Measurements from ENCODE around the gene DHX36. TPM values are rescaled to one million over a fixed set of nuclear protein-coding genes. Genes with fewer than 3 reads are reported as not detected.

DHX36 gene
- total RNA-seq, 2 donors from 2014 or later, result 90.0 to 97.3 TPM

- Histone ChIP-seq H3K27me3 (ENCODE audit: control insufficient read depth, insufficient read depth, low read length, poor library complexity, severe bottlenecking) (no peaks in the 10 kb centered on the region), H3K4me3 (ENCODE audit: low read length) (no peak overlapping the region), H3K27ac (ENCODE audit: low read depth, low read length) (no peak overlapping the region), H3K36me3 (ENCODE audit: control insufficient read depth, insufficient read depth, low read length) (no peaks in the 10 kb centered on the region), H3K9me3 (ENCODE audit: control insufficient read depth, low read length) (no peaks in the 10 kb centered on the region), H3K4me1 (ENCODE audit: control insufficient read depth, insufficient read depth, low read length) (no peaks in the 10 kb centered on the region), H3K9ac (ENCODE audit: extremely low read depth, low read length, poor library complexity, severe bottlenecking) (no peak overlapping the region)
- Mint-ChIP-seq H3K36me3 (ENCODE audit: low read depth) (peaks cover 16% of the 10 kb centered on the region), H3K27ac (no peak overlapping the region), H3K4me3 (no peak overlapping the region), H3K27me3 (ENCODE audit: insufficient read depth) (no peaks in the 10 kb centered on the region), H3K4me1 (peaks cover 16% of the 10 kb centered on the region), H3K9me3 (no peaks in the 10 kb centered on the region)
- 95 to 96% methylated on average over 5 of the region's 5 CpGs for WGBS, 2 experiments (ENCODE audit: insufficient coverage in 1 of 2, insufficient read length in 1 of 2)
- DNase-seq, result no peak
- TF ChIP-seq CTCF (conservative IDR thresholded peaks at IDR 0.05), result no peak
Measured at GRCh38 chr3:154241496-154241895, 82.8 kb downstream of the DHX36 start.

- H3K36me3 ChIP-seq (ENCODE audit: control insufficient read depth, insufficient read depth, low read length), result no peaks in the 10 kb centered on the region
- Mint-ChIP-seq H3K27ac (no peak overlapping the region), H3K9me3 (no peaks in the 10 kb centered on the region), H3K4me1 (peaks cover 16% of the 10 kb centered on the region), H3K4me3 (no peak overlapping the region), H3K27me3 (ENCODE audit: insufficient read depth) (no peaks in the 10 kb centered on the region), H3K36me3 (ENCODE audit: low read depth) (peaks cover 12% of the 10 kb centered on the region)
- DNase-seq, result no peak
- no peak overlapping the region for H3K27ac ChIP-seq (ENCODE audit: low read depth, low read length)
- H3K9me3 ChIP-seq (ENCODE audit: control insufficient read depth, low read length), result no peaks in the 10 kb centered on the region
- H3K4me3 ChIP-seq (ENCODE audit: low read length), result no peak overlapping the region
- no peaks in the 10 kb centered on the region for H3K4me1 ChIP-seq (ENCODE audit: control insufficient read depth, insufficient read depth, low read length)
- H3K9ac ChIP-seq (ENCODE audit: extremely low read depth, low read length, poor library complexity, severe bottlenecking), result no peak overlapping the region
- TF ChIP-seq CTCF (conservative IDR thresholded peaks at IDR 0.05), result no peak
- 96% methylated on average over 4 to 6 of the region's 6 CpGs for WGBS, 2 experiments (ENCODE audit: insufficient coverage in 1 of 2, insufficient read length in 1 of 2)
- H3K27me3 ChIP-seq (ENCODE audit: control insufficient read depth, insufficient read depth, low read length, poor library complexity, severe bottlenecking), result no peaks in the 10 kb centered on the region
Measured at GRCh38 chr3:154240235-154240634, 84.1 kb downstream of the DHX36 start.

- H3K9me3 Mint-ChIP-seq, result no peaks in the 10 kb centered on the region
Measured at GRCh38 chr3:154236331-154236730, 88.0 kb downstream of the DHX36 start.

More at GRCh38 chr3:154236331-154236730, 88.0 kb downstream of the DHX36 start:
- no peak overlapping the region for H3K9ac ChIP-seq (ENCODE audit: extremely low read depth, low read length, poor library complexity, severe bottlenecking)
- no peaks in the 10 kb centered on the region for H3K27me3 ChIP-seq (ENCODE audit: control insufficient read depth, insufficient read depth, low read length, poor library complexity, severe bottlenecking)
- no peak for DNase-seq
- Mint-ChIP-seq H3K4me1 (peaks cover 1% of the 10 kb centered on the region), H3K27me3 (ENCODE audit: insufficient read depth) (no peaks in the 10 kb centered on the region), H3K36me3 (ENCODE audit: low read depth) (peaks cover 8% of the 10 kb centered on the region), H3K27ac (no peak overlapping the region), H3K4me3 (no peak overlapping the region)
- TF ChIP-seq CTCF (conservative IDR thresholded peaks at IDR 0.05), result no peak
- 94 to 100% methylated on average over 1 to 3 of the region's 3 CpGs for WGBS, 2 experiments (ENCODE audit: insufficient coverage in 1 of 2, insufficient read length in 1 of 2)
- H3K9me3 ChIP-seq (ENCODE audit: control insufficient read depth, low read length), result no peaks in the 10 kb centered on the region
- no peak overlapping the region for H3K27ac ChIP-seq (ENCODE audit: low read depth, low read length)
- no peaks in the 10 kb centered on the region for H3K4me1 ChIP-seq (ENCODE audit: control insufficient read depth, insufficient read depth, low read length)
- H3K4me3 ChIP-seq (ENCODE audit: low read length), result no peak overlapping the region
- H3K36me3 ChIP-seq (ENCODE audit: control insufficient read depth, insufficient read depth, low read length), result no peaks in the 10 kb centered on the region

All from endodermal cell (in vitro differentiated cells).